Activated CD4-positive, alpha-beta memory T cell treated with anti-CD3 and anti-CD28 coated beads for 36 hours (primary cell): ENCODE data around the gene NAA10. TPM values are rescaled to one million over a fixed set of nuclear protein-coding genes. Genes with fewer than 3 reads are reported as not detected.

Experiments
- CTCF ChIA-PET: fragments of 350-600 bp; sonication (Branson Sonifier 250); formaldehyde crosslinking; loops from one replicate; lab custom pipeline; 2021; ENCODE audit warnings: antibody characterized with exemption, inconsistent platforms; lab: Charles Lee
- POLR2A ChIA-PET: fragments of 350-600 bp; sonication (Branson Sonifier 250); formaldehyde crosslinking; loops from one replicate; lab custom pipeline; 2021; ENCODE audit warnings: antibody characterized with exemption; lab: Charles Lee
- DNase-seq: peaks from one replicate; pipeline ENCODE4 v3.0.0-alpha.2; 2020
- H3K27ac Mint-ChIP-seq: one replicate; pipeline ENCODE4 v1.8.0; 2021; ENCODE audit warnings: mixed read lengths
- H3K27me3 Mint-ChIP-seq: one replicate; pipeline ENCODE4 v1.8.0; 2021; ENCODE audit warnings: mixed read lengths
- H3K36me3 Mint-ChIP-seq: one replicate; pipeline ENCODE4 v1.8.0; 2021; ENCODE audit warnings: mixed read lengths
- H3K4me1 Mint-ChIP-seq: one replicate; pipeline ENCODE4 v1.8.0; 2021; ENCODE audit warnings: low read depth, mixed read lengths
- H3K4me3 Mint-ChIP-seq: one replicate; pipeline ENCODE4 v1.8.0; 2021; ENCODE audit warnings: mild to moderate bottlenecking, mixed read lengths
- H3K9me3 Mint-ChIP-seq: one replicate; pipeline ENCODE4 v1.8.0; 2021; ENCODE audit warnings: mixed read lengths
- intact Hi-C: fragments of 100-400 bp; cut with micrococcal nuclease; formaldehyde crosslinking; loops from one replicate; pipeline ENCODE4 v1.15.1; 2023
- microRNA-seq: library from miRNA; unstranded; fragments of <30 nt; microRNA quantifications from one replicate; pipeline ENCODE4 v1.2.0, GENCODE V29; 2022; ENCODE audit warnings: borderline number of aligned reads, borderline microRNAs expressed, borderline replicate concordance
- total RNA-seq, 2 experiments: library from RNA; stranded (reverse); gene quantifications; one replicate each; pipeline ENCODE4 v1.2.3, GENCODE V29; 2021

Gene NAA10
- total RNA-seq, 2 experiments from 2014 or later = 106 to 115 TPM

DNA sequence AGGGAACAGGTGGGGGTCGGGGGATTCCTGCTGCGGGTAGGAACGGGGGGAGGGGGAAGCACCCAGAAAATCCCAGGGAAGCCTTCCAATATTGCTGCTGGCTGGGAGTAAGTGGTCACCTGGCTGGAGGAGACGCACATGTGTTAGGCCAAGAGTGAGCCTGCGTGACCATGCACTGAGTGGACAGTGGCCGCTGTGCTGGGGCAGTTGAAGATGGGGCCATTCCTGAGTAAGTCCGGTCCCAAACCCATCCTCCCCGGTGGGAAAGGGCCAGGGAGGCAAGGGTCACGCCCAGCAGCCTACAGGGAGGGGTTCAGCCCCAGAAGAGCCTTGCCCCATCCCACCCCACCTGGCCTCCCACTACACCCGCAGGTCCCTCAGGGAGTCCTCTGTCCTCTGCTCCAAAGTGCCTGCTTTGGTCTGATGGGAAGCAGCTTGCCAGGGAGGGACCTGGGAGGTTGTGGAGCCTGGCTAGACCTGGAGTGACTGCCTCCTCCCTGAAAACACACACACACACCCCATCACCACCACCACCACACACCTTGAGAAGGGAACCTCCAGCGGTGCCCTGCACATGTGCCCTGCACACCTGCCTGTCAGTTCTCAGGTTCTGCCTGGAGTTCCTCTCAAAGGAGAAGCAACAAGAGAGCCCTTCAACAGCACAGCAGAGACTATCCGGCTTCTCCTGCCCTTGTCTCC, 54.9 kb downstream of the NAA10 start:
- intact Hi-C loops = loop anchor here (10.0 kb wide), 2 partner anchors 45 to 85 kb away; partner anchors contain the start of genes IDH3G, PDZD4 and SSR4
- ChIA-PET POLR2A (no interaction called here), CTCF (no interaction called here)

More for the DNA sequence above, 54.9 kb downstream of the NAA10 start:
- H3K27me3 Mint-ChIP-seq = peaks cover 13% of the 10 kb centered on the region
- H3K4me1 Mint-ChIP-seq = peaks cover 10% of the 10 kb centered on the region
- H3K9me3 Mint-ChIP-seq = no peaks in the 10 kb centered on the region
- H3K27ac Mint-ChIP-seq = no peak overlapping the region
- no peak for DNase-seq
- no peaks in the 10 kb centered on the region for H3K36me3 Mint-ChIP-seq
- no peak overlapping the region for H3K4me3 Mint-ChIP-seq

Small RNA genes lying within 50 kb of the gene (microRNA-seq; reads per million reads assigned to microRNA genes)
- gene MIR3202-1 = not detected
- gene MIR3202-2 = not detected

Other genes with a start within 250 kb of the NAA10 start
- gene SLC6A8, start 247.1 kb downstream of the NAA10 start, total RNA-seq = 1 to 10 TPM in 1 of 2 experiments, under 1 TPM in 1; 0.95 to 1.3 TPM
- gene BCAP31, start 210.7 kb downstream of the NAA10 start, total RNA-seq = 100 to 1,000 TPM; 119 to 121 TPM
- gene ABCD1, start 210.2 kb downstream of the NAA10 start, total RNA-seq = 1 to 10 TPM; 4.8 TPM
- under 1 TPM; 0.29 to 0.69 TPM for gene PLXNB3, start 170.8 kb downstream of the NAA10 start, total RNA-seq
- not detected for gene SRPK3, start 154.0 kb downstream of the NAA10 start, total RNA-seq
- 10 to 100 TPM; 45.9 to 51.5 TPM for gene IDH3G, start 140.7 kb downstream of the NAA10 start, total RNA-seq
- gene SSR4, start 140.4 kb downstream of the NAA10 start, total RNA-seq = 100 to 1,000 TPM; 194 to 203 TPM
- gene PDZD4, start 104.5 kb downstream of the NAA10 start, total RNA-seq = 1 to 10 TPM; 4.9 to 5.7 TPM
- 1 to 10 TPM in 1 of 2 experiments, under 1 TPM in 1; 0.45 to 1.3 TPM for gene L1CAM, start 48.9 kb downstream of the NAA10 start, total RNA-seq
- gene AVPR2, start 30.4 kb downstream of the NAA10 start, total RNA-seq = not detected
- 100 to 1,000 TPM; 151 to 160 TPM for gene ARHGAP4, start 8.8 kb downstream of the NAA10 start, total RNA-seq
- 1 to 10 TPM; 8.2 to 8.4 TPM for gene RENBP, start 9.6 kb upstream of the NAA10 start, total RNA-seq
- 10 to 100 TPM; 90.4 to 93.0 TPM for gene HCFC1, start 36.8 kb upstream of the NAA10 start, total RNA-seq
- gene TMEM187, start 37.7 kb upstream of the NAA10 start, total RNA-seq = 1 to 10 TPM; 8.6 to 9.1 TPM
- 100 to 1,000 TPM in 1 of 2 experiments, 10 to 100 TPM in 1; 99.6 to 106 TPM for gene IRAK1, start 84.9 kb upstream of the NAA10 start, total RNA-seq
- 10 to 100 TPM; 50.8 to 51.0 TPM for gene MECP2, start 162.7 kb upstream of the NAA10 start, total RNA-seq
- not detected for gene OPN1LW, start 209.2 kb upstream of the NAA10 start, total RNA-seq
- not detected for gene OPN1MW, start 247.6 kb upstream of the NAA10 start, total RNA-seq